WTC11 (cell line): ENCODE data around the gene SPECC1L.

ENCODE experiments used
- CBFB ChIP-seq: sonication (generic); formaldehyde crosslinking; IDR thresholded peaks from 2 replicates; pipeline ENCODE4 v1.8.1; 2022; ENCODE audit warnings: mild to moderate bottlenecking, low read depth, missing genetic modification reagents
- TEAD4 ChIP-seq: sonication (generic); formaldehyde crosslinking; IDR thresholded peaks from 2 replicates; pipeline ENCODE4 v1.8.0; 2022; ENCODE audit warnings: mild to moderate bottlenecking, missing genetic modification reagents
- TF ChIP-seq, protein P1 (sequence below): sonication (generic); formaldehyde crosslinking; IDR thresholded peaks from 2 replicates; pipeline ENCODE4 v1.8.1; 2023; ENCODE audit warnings: mild to moderate bottlenecking, missing genetic modification reagents, moderate library complexity
- TF ChIP-seq, protein P2 (sequence below): fragments of 200-600 bp; IDR thresholded peaks from 2 replicates; pipeline ENCODE4 v1.8.0; 2022; ENCODE audit warnings: antibody characterized with exemption
- TF ChIP-seq, protein P3 (sequence below): sonication (generic); formaldehyde crosslinking; IDR thresholded peaks from 2 replicates; pipeline ENCODE4 v1.8.0; 2022; ENCODE audit warnings: mild to moderate bottlenecking, missing genetic modification reagents

DNA sequence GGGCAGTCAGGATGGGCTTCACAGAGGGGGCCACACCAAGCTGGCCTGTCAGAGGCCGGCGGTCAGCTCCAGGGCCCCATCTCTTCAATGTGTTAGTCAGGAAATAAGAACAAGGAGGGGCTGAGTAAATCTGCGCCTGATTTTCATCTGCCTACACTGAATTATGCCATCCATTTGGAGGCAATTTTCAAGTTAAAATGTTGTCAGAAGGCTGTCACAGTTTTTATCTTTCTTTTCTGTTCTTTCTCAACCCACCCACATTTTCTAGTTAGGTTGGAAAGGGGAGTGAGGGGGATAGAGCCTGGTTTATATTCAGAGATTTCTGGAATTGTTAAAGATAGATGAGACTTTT is 175.6 kb downstream of the SPECC1L start:
- TF ChIP-seq, protein P1, sequence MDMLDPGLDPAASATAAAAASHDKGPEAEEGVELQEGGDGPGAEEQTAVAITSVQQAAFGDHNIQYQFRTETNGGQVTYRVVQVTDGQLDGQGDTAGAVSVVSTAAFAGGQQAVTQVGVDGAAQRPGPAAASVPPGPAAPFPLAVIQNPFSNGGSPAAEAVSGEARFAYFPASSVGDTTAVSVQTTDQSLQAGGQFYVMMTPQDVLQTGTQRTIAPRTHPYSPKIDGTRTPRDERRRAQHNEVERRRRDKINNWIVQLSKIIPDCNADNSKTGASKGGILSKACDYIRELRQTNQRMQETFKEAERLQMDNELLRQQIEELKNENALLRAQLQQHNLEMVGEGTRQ (CRISPR knock-in tag), result no peak
- TF ChIP-seq CBFB (CRISPR knock-in tag) (no peak), TEAD4 (CRISPR knock-in tag) (no peak)
- TF ChIP-seq, protein P2, sequence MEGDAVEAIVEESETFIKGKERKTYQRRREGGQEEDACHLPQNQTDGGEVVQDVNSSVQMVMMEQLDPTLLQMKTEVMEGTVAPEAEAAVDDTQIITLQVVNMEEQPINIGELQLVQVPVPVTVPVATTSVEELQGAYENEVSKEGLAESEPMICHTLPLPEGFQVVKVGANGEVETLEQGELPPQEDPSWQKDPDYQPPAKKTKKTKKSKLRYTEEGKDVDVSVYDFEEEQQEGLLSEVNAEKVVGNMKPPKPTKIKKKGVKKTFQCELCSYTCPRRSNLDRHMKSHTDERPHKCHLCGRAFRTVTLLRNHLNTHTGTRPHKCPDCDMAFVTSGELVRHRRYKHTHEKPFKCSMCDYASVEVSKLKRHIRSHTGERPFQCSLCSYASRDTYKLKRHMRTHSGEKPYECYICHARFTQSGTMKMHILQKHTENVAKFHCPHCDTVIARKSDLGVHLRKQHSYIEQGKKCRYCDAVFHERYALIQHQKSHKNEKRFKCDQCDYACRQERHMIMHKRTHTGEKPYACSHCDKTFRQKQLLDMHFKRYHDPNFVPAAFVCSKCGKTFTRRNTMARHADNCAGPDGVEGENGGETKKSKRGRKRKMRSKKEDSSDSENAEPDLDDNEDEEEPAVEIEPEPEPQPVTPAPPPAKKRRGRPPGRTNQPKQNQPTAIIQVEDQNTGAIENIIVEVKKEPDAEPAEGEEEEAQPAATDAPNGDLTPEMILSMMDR, result no peak
- TF ChIP-seq, protein P3, sequence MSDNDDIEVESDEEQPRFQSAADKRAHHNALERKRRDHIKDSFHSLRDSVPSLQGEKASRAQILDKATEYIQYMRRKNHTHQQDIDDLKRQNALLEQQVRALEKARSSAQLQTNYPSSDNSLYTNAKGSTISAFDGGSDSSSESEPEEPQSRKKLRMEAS (CRISPR knock-in tag), result no peak
